ENCODE results near the gene CFAP92. TPM values are rescaled to one million over a fixed set of nuclear protein-coding genes. Genes with fewer than 3 reads are reported as not detected.

The CFAP92 gene
- total RNA-seq, 2 donors from 2014 or later: 0.14 to 0.28 TPM

DNA sequence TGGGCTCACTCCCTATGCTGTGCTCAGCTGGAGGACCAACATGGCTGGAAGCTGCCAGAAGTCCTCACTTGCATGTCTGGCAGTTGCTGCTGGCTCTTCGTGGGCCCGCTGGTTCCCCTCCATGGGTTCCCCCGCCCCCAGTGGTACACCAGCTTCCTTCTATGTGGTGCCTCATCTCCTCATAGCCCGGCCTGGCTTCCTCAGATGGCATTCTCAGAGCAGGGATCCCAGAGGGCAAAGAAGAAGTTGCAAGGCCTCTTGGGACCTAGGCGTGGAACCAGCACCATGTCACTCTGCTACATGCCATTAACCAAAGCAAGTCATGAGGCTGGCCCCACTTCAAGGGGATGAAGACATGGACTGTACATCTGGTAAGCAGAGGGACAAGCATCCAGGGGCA lies 2.9 kb upstream of the CFAP92 start:
- no peak for DNase-seq (ENCODE audit: low spot score)
- intact Hi-C loops (cut with DNase I): no loop called here

DNA sequence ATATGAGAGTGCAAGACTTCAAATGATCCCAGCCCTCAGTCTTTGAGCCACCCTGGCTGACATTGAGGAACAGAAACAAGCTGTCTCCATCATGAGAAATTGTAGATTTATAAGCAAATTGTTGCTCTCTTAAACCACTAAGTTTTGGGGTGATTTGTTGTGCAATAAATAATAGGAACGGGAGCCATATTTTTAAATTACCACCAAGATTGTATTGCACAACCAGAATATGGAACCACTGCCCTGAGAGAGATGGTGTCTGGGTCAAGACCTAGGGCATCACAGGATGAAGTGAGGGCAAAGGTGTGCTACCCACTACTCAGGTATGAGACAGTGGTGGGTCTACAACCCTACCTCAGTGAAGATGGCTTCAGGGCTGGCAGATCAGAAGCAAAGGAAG lies 2.3 kb upstream of the CFAP92 start:
- DNase-seq (ENCODE audit: low spot score): no peak
- intact Hi-C loops (cut with DNase I): no loop called here

DNA sequence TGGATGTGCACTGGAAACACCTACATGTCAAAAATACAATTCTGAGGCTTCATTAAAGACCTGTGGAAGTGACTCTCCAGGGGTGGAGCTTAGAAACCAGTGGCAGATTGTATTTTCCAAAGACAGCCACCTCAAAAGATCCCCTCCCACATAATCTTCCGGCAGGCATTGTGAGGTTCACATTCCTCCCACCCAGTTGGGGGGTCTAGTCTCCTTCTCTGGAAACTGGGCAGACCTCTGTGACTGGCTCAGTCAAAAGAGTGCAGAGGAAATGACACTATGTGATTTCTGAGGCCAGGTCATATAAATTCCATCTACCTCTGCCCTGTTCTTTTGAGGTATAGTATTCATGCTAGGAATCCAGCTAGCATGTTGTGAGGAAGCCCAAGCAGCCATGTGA lies 1.9 kb upstream of the CFAP92 start:
- DNase-seq (ENCODE audit: low spot score): no peak
- intact Hi-C loops (cut with DNase I): no loop called here

DNA sequence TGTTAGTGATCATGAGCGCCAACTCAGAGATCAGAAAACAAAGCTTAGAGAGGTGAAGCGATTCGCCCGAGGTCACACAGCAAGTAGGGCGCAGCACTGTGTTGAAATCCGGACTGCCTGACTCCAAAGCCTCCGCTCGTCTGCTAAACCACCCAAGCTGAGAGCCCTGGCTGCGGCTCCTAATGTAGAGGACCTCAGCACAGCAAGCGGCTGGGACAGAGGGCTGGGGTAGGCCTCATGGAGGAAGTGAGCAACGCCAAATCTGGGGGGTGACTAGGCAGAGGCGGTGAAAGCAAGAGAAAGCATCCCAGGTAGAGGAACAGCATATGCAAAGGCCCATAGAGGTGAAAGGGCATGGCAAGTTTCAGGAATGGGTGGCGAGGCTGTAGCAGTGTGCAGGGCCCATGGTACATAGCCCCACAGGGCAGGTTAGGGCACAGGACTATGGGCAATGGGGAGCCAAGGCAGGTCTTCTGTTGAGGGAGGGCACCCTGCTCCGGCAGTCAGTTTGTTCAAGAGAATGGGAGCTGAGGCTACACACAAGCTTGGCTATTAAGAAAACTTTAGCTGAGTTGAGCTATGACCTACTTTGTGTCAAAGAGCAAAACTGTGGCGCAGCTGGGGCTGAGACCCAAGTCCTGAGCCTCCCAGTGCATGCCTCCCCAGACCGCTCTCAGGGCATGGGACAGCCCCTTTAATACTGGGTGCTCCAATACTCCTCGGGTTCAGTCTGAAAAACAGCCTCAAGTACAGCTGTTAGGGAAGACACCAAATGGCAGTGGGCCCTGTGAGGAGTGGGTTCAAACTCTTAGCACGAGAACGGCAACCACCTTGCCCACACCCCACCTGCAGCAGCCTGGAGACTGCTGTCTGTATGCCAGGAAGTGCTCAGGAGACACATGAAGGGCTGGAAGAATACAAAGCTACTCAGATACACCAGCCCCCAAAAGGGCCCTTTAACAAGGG lies 988 bp upstream of the CFAP92 start:
- intact Hi-C loops (cut with DNase I): no loop called here
- DNase-seq (ENCODE audit: low spot score): no peak

DNA sequence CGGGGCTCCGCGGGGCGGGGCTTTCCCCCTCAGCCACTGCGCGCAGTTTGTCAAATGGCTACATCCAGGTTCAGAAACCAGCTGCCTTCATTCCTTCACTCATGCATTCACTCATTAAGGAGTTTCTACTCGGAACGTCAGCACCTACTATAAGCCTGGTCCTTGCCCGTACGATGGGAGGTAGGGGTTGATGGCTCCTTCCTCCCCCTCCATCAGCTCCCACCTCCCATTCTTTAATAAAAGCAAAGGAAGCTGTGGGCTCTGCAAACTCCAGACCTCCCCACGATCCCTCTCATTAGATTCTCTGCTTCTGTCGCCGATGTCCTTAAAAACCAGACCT lies 267 bp upstream of the CFAP92 start:
- intact Hi-C loops (cut with DNase I): no loop called here
- DNase-seq (ENCODE audit: low spot score): no peak

DNA sequence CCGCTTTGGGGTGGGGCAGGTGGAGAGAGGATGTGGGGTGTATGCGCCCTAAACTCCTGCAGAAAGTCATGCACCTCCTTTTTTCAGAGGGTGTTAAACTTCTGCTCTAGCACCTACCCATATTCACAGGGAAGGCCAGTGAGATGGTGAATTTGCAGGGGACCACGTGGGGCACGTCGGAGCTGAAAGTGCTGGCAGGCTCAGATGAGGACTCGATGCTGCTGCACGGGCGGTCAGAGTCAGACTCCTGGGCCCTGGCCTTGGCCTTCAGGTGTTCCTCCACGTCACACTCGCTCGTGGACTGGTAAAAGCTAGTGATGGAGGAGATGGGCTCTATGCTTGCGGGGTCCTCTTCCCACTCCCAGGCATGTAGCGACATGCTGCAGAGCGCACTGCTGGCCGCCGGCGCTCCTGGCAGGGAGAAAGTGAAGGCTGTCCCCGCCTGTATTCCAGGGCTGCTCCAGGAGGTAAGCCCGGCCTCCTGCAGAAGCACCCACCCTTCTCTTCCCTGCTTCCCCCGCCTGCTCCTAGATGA lies 883 bp downstream of the CFAP92 start:
- intact Hi-C loops (cut with DNase I): no loop called here
- no peak for DNase-seq (ENCODE audit: low spot score)

DNA sequence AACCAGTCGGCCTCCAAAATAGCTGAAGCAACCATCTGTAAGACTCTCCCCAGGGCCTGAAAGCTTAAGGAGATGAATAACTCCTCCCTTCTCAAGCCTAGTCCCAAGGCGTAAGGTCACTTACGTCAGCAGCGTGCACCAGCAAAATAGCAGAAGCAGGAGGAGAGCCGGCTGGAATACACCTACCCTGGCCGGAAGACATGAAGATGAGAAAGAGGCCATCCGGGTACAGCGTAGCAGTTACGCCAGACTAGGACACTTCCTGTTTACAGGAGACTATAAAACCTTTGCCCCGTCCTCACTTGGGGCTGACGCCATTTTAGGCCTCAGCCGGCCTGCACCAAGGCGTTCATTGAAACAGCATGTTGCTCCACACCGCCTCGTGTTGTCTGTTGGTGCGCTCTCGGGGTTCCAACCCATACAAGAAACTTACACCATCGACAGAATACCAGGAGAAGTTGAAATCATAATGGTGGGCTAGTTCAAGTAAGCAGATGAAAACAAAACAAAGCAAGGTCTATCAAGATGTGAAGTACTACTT lies 2.5 kb downstream of the CFAP92 start:
- no peak for DNase-seq (ENCODE audit: low spot score)
- intact Hi-C loops (cut with DNase I): no loop called here

DNA sequence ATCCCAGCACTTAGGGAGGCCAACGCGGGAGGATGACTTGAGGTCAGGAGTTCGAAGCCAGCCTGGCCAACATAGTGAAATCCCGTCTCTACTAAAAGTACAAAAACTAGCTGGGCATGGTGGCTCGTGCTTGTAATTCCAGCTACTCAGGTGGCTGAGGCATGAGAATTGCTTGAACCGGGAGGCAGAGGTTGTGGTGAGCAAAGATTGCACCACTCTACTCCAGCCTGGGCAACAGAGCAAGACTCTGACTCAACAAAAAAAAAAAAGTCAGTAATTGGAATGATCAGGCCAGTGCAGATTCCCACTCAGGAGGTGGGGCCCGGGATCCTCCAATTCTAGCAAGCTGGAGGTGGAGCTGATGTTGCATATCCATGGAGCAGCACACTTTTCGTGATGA lies 5.6 kb downstream of the CFAP92 start:
- DNase-seq (ENCODE audit: low spot score): no peak

DNA sequence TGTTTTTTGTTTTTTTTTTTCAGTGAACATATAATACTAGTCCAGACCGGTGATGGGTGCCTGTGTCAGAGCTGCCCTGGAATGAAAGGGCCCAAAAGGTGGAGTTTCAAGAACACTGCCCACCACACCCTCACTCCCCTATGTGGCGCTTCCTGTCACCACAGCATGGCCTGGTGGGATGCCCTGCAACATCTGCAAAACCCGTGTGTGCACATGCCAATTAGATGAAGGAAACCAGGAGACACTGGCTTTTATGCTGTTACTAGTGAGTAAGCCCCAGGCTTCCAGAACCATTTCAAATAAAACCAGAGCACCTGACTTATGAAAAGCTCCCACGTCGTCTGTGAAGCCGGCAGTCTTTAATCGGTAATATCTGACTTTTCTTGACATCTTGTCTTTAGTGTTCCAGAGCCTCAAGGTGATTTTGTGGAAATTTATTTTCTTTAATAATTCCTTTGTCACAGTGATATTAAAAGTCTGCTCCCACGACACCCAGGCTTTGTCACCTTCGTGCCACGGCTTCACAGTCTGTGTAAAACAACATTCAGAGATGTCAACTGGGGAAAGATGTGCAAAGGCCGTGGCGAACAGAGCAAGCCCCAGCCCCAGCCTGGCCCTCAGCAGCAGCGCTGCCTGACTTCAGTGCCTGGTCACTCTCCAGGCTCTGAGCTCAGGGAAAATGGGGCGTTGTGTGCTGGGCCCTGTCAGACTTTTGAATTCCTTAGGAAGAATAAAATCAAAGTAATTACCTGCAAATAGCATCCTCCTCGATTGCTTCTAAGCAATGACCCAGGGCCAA lies 6.4 kb downstream of the CFAP92 start:
- DNase-seq (ENCODE audit: low spot score): no peak
- intact Hi-C loops (cut with DNase I): no loop called here

More for the DNA sequence above, 5.6 kb downstream of the CFAP92 start:
- intact Hi-C loops (cut with DNase I): no loop called here

DNA sequence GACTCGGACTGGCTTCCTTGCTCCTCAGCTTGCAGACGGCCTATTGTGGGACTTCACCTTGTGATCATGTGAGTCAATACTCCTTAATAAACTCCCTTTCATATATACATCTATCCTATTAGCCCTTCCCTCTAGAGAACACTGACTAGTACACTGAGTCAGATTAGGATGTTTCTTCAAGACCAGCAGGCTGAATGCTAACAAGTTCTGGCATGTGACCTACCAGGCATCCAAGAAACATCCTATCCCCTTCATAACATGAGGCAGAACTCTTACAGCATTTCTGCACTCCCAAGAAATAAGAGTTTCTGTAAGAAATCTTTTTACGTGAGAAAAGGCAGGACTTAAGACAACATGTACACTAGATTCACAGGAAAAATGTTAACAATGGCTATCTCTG lies 9.3 kb downstream of the CFAP92 start:
- intact Hi-C loops (cut with DNase I): no loop called here

DNA sequence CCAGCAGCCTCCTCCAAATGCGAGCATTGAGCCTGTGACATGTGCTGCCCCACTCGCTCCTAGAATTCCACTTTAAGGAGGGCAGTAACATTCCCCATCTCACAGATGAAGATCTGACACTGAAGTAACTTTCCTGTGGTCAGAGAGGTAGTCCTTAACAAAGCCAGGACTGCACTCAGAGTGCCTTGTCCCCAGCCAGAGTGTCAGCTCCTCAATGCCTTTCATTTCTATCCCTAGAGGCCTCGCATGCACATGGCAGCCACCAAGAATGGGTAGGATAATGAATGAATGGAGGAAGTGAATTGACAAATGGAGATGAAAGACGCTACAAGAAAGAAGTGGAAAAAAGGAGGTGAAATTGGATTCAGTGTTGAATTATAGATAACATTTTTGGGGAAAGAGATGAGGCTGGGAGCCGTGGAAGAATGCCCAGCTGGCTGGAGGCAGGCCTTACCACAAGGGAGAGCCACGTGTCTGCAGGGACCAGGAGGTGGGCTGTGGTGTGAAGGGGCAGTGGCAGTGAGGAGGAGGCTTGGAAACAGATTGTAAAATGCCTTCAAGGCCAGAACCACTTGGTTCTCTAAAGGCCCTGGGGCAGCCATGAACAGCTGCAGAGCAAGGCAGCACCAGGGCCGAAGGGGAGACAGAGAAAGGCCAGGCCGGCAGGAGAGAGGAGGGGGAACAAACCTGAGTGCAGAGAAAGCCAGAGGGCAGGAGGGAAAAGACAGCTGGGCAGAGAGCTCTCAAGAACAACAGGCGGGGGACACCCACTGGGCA lies 10.4 kb downstream of the CFAP92 start:
- intact Hi-C loops (cut with DNase I): no loop called here
- no peak for DNase-seq (ENCODE audit: low spot score)

More for the DNA sequence above, 9.3 kb downstream of the CFAP92 start:
- DNase-seq (ENCODE audit: low spot score): no peak

DNA sequence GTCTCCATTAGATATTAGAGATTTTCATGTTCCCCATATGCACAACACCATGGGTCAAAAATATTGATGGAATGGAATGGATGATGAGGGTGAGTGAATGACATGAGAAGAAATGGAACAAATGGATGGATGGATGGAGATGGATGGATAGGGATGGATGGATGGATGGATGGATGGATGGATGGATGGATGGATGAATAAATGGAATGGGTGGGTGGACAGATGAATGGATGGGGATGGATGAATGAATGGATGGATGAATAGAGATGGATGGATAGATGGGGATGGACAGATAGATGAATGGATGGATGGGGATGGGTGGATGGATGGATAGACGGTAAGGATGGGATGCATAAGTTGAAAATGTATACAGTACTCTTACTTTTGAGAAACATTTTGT lies 18.6 kb downstream of the CFAP92 start:
- intact Hi-C loops (cut with DNase I): loop anchor here in 1 of 2 donors (10.0 kb wide), 1 partner anchor 110 kb away; no protein-coding TSS in a partner anchor
- no peak for DNase-seq (ENCODE audit: low spot score)

DNA sequence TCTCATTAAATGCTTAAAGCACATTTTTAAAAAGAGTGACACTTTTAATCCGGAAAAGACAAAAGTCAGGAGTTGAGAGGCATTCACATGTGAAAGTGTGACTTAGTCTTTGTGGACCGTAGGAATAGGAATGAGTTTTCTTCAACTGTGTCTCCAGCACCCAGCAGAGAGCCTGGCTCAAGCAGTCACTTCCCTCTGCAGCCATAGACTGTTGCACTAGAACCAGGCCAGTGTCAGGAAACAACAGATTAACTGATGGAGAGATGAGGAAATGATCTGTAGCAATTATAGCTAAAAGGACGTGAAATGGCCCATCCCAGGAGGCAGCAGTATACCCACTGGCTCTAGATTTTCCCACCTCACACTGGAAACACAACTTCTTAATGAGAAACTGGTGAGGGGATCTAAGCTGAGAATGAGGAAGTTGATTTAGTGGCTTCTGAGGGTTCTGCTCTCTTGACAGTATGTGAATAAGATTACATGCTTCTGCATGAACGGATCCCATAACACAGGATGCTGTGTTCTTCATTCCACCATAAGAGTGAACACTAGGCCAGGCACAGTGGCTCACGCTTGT lies 19.8 kb downstream of the CFAP92 start:
- DNase-seq (ENCODE audit: low spot score): no peak
- intact Hi-C loops (cut with DNase I): loop anchor here in 1 of 2 donors (10.0 kb wide), 1 partner anchor 111 kb away; no protein-coding TSS in a partner anchor

DNA sequence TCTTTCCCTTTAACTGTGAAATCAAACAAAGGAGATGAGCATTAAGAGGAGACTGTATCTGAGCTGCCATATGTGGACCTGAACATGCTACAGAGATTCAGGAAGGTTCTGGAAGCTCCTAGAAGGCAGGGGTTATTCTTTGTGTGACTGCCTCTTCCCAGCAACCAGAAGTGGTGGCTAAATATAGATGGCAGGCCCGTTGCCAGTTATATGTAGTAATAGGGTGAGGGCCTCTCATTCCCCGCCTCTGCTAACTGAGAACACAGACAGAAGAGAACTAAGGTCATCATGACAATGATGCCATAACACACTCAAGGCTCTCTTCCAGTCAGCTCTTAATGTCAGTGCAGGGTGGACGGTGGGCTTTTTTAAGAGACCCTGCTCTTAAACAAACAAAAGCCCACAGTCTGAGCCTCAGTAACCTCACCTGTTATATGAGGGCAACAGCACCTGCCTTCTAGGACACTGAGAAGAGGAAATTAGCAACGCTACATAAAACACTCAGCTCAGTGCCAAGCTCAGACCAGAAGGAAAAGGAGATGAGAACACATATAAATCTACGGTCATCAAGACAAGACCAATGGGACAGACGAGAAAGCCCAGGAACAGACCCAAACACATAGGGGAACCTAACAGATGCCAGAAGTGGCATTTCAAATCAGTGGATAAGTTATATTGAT lies 22.3 kb downstream of the CFAP92 start:
- no peak for DNase-seq (ENCODE audit: low spot score)
- intact Hi-C loops (cut with DNase I): loop anchor here in 1 of 2 donors (10.0 kb wide), 1 partner anchor 113 kb away; no protein-coding TSS in a partner anchor

DNA sequence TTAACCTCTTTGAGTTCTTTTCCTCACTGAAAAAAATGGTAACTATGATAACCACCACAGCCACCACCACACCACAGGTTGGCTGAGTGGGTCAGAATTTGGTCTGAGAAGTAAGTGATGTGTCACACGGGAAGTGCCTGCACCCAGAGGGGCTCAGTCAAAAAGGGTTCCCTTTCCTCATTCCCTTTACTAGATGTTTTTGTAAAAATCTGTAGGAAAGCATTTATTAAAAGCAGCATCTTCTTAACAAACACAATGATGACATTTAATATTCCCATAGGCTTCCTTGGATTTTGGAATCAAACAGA lies 23.2 kb downstream of the CFAP92 start:
- intact Hi-C loops (cut with DNase I): loop anchor here in 1 of 2 donors (10.0 kb wide), 1 partner anchor 114 kb away; no protein-coding TSS in a partner anchor

DNA sequence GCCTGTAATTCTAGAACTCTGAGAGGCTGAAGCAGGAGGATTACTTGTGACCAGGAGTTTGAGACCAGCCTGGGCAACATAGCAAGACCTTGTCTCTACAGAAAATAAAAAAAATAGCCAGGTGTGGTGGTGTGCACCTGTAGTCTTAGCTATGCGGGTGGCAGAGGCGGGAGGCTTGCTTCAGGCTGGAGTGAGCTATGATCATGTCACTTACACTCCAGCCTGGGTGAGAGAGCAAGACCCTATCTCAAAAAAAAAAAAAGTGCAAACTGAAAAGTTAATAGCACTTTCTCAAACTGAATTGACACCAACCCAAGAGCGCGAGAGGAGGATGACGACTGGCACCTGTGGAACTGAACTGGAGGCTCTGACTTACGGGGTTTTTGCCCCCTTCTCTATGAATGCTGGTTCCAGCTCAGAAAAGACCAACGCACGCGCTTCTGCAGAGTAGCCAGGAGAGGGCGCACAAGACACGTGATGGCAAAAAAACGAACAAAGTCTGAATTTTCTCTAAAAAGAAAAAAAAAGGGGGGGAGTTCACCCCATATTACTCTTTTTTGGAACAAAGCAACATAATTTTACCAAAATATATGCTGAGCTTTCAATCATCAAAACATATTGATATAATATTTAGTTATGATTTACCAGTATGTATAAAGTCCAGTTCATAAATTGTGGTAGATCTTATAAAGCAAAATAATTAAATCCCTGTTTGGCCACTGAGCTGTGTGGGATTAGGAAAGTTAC lies 23.7 kb downstream of the CFAP92 start:
- intact Hi-C loops (cut with DNase I): loop anchor here in 1 of 2 donors (10.0 kb wide), 1 partner anchor 115 kb away; no protein-coding TSS in a partner anchor
- DNase-seq (ENCODE audit: low spot score): no peak

More for the DNA sequence above, 23.2 kb downstream of the CFAP92 start:
- DNase-seq (ENCODE audit: low spot score): no peak

DNA sequence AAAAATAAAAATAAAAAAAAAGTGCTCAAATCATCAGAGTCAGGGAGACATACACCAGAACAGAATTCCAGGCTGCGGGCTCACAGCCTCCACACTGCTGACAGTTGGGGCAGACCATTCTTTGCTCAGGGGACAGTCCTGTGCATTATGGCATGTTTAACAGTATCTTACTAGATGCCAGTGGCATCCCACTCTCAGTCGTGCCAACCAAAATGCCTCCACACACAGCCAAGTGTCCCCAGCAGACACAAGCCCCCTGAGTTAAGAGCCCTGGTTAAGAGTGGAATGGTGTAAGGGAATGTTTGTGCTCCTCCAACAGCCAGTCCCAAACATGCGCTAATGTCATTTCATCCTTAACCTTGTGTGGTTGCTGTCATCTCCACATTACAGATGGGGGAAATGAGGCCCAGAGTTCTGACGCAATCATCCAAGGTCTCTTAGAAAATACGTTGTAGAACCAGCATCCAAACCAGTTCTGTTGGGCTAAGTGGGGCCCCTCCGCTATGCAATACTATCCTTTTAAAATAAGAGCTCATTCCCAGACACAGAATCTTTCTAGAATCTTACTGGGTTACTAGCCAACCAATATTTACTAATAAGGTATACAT lies 26.0 kb downstream of the CFAP92 start:
- no peak for DNase-seq (ENCODE audit: low spot score)
- intact Hi-C loops (cut with DNase I): no loop called here

All from posterior vena cava (tissue), 2 donors.